ENCODE measurements around the gene SDHC.

SDHC gene

GRCh38 chr1:161389691-161390558 lies 75.7 kb downstream of the SDHC start (continued):
- TF ChIP-seq ZNF146 (tag by site-specific recombination; IDR thresholded peaks at IDR 0.05) = peak; percentile 7; the same call in 1 of the 2 replicates
- TF ChIP-seq ZSCAN30 (tag by site-specific recombination; IDR thresholded peaks at IDR 0.05) = peak; percentile 68; the same call in 1 of the 2 replicates
- TF ChIP-seq ZNF777 (tag by site-specific recombination; IDR thresholded peaks at IDR 0.05; ENCODE audit: borderline replicate concordance) = peak; percentile 97
- no peak for TF ChIP-seq ZNF571 (tag by site-specific recombination; IDR thresholded peaks at IDR 0.05)
- no peak for TF ChIP-seq ZNF776 (tag by site-specific recombination; IDR thresholded peaks at IDR 0.05; ENCODE audit: borderline replicate concordance)
- TF ChIP-seq ZNF792 (tag by site-specific recombination; IDR thresholded peaks at IDR 0.05) = no peak
- TF ChIP-seq ZNF529 (tag by site-specific recombination; IDR thresholded peaks at IDR 0.05; ENCODE audit: insufficient replicate concordance) = no peak
- no peak for TF ChIP-seq ZNF670 (tag by site-specific recombination; IDR thresholded peaks at IDR 0.05; ENCODE audit: low read depth)
- peak; percentile 34 for TF ChIP-seq ZNF660 (tag by site-specific recombination; IDR thresholded peaks at IDR 0.05)
- no peak for TF ChIP-seq ZNF624 (tag by site-specific recombination; IDR thresholded peaks at IDR 0.05)
- peak; percentile 58 for TF ChIP-seq ZXDB (tag by site-specific recombination; IDR thresholded peaks at IDR 0.05)
- TF ChIP-seq ZNF335 (tag by site-specific recombination; conservative IDR thresholded peaks at IDR 0.05) = peak; percentile 99
- peak; percentile 67; the same call in 1 of the 2 replicates for TF ChIP-seq ZBTB20 (tag by site-specific recombination; IDR thresholded peaks at IDR 0.05)
- TF ChIP-seq ZNF558 (tag by site-specific recombination; IDR thresholded peaks at IDR 0.05) = no peak
- TF ChIP-seq KLF17 (tag by site-specific recombination; IDR thresholded peaks at IDR 0.05) = peak; percentile 68
- peak; percentile 70 for TF ChIP-seq ZBTB10 (tag by site-specific recombination; IDR thresholded peaks at IDR 0.05)
- TF ChIP-seq ZNF174 (tag by site-specific recombination; IDR thresholded peaks at IDR 0.05) = no peak
- peak; percentile 45; the same call in 1 of the 2 replicates for TF ChIP-seq ZNF341 (tag by site-specific recombination; IDR thresholded peaks at IDR 0.05; ENCODE audit: low read depth)
- TF ChIP-seq ZFP41 (tag by site-specific recombination; IDR thresholded peaks at IDR 0.05; ENCODE audit: borderline replicate concordance) = no peak
- peak; percentile 76 for TF ChIP-seq ZNF76 (tag by site-specific recombination; IDR thresholded peaks at IDR 0.05; ENCODE audit: borderline replicate concordance, low read depth)
- no peak for TF ChIP-seq ZNF214 (tag by site-specific recombination; IDR thresholded peaks at IDR 0.05; ENCODE audit: borderline replicate concordance)
- peak; percentile 54; the same call in 1 of the 2 replicates for TF ChIP-seq PRDM4 (tag by site-specific recombination; IDR thresholded peaks at IDR 0.05)
- TF ChIP-seq WT1 (tag by site-specific recombination; IDR thresholded peaks at IDR 0.05) = peak; percentile 77
- TF ChIP-seq ZNF202 (tag by site-specific recombination; IDR thresholded peaks at IDR 0.05; ENCODE audit: borderline replicate concordance) = no peak
- TF ChIP-seq INSM2 (tag by site-specific recombination; IDR thresholded peaks at IDR 0.05) = peak; percentile 43; the same call in 1 of the 2 replicates
- peak; percentile 17; the same call in 1 of the 2 replicates for TF ChIP-seq OVOL3 (tag by site-specific recombination; IDR thresholded peaks at IDR 0.05)
- TF ChIP-seq REPIN1 (tag by site-specific recombination; IDR thresholded peaks at IDR 0.05; ENCODE audit: low read depth) = no peak; the same call in 1 of the 2 replicates
- TF ChIP-seq ZNF596 (tag by site-specific recombination; IDR thresholded peaks at IDR 0.05) = 0 out of 2 replicates have a peak, but pooled peaks have one; percentile 16
- TF ChIP-seq ZNF148 (tag by site-specific recombination; IDR thresholded peaks at IDR 0.05; ENCODE audit: borderline replicate concordance) = no peak
